Mononuclear cell (primary cell): ENCODE results near the gene GREM1. TPM values are rescaled to one million over a fixed set of nuclear protein-coding genes. Genes with fewer than 3 reads are reported as not detected.

Experiments
- H3K27me3 ChIP-seq: 2 replicates; pipeline ENCODE4 v1.6.0; 2011; ENCODE audit warnings: low read length, control low read depth; ENCODE audit not compliant: insufficient read depth
- H3K4me1 ChIP-seq: 2 replicates; pipeline ENCODE4 v1.5.1; 2011; ENCODE audit warnings: mild to moderate bottlenecking, low read length, control low read depth; ENCODE audit not compliant: insufficient read depth
- H3K4me3 ChIP-seq: 2 replicates; pipeline ENCODE4 v1.5.1; 2011; ENCODE audit warnings: mild to moderate bottlenecking, low read length, moderate library complexity
- H3K9me3 ChIP-seq: 2 replicates; pipeline ENCODE4 v1.5.1; 2011; ENCODE audit warnings: low read depth, mild to moderate bottlenecking, control low read depth, low read length
- total RNA-seq: library from RNA; depleted of rRNA; stranded (reverse); fragments of >200 nt; gene quantifications from one replicate; pipeline ENCODE4 v1.2.3, GENCODE V29; 2012

Gene GREM1
- total RNA-seq, 1 donor, result 0.10 TPM

DNA sequence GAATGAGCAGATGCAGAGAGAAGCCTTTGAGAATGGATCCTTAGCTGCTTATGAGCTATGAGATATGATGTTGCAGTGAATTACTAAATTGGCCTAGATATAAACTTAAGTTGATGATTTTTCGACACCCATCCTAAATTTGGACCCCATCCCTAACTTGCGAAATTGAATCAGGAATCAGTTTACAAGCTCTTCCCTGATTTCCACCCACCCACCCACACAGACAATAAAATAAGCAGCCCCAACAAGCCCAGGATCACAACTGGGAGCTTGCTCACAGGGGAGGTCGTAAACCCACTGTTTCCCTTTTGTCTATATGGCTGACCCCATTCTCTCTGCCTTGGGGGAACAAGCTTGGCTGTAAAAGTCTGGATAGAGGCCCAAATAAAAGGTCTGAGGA, 57.3 kb downstream of the GREM1 start:
- H3K4me1 ChIP-seq, result no peaks in the 10 kb centered on the region

DNA sequence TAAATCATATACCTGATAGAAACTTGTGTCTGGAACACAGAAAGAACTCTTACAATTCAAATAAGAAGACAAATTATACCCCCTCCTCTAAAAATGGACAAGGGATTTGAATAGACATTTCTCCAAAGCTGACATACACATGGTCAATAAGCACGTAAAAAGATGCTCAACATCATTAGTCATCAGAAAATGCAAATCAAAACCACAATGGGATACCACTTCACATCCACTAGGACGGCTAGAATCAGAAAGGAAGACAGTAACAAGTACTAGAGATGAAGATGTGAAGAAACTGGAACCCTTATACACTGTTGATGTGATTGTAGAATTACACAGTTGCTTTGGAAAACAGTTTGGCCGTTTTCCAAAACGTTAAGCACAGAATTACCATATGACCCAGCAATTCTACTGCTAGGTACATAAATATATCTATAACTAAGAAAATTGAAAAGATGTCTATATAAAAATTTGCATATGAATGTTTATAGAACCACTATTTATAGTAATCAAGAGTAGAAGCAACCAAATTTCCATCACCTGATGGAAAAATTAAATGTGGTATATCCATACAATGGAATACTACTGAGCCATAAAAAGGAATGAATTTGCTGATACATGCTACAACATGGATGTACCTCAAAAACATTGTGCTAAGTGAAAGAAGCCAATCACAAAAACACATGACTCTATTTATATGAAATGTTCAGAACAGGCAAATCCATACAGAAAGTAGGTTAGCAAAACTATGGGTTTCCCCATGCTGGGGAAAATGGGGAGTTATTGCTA, 60.8 kb downstream of the GREM1 start:
- H3K9me3 ChIP-seq, result peaks cover 15% of the 10 kb centered on the region
- no peaks in the 10 kb centered on the region for H3K27me3 ChIP-seq
- no peaks in the 10 kb centered on the region for H3K4me1 ChIP-seq
- no peak overlapping the region for H3K4me3 ChIP-seq

More for the DNA sequence above, 57.3 kb downstream of the GREM1 start:
- Histone ChIP-seq H3K27me3 (no peaks in the 10 kb centered on the region), H3K9me3 (peaks cover 15% of the 10 kb centered on the region), H3K4me3 (no peak overlapping the region)

DNA sequence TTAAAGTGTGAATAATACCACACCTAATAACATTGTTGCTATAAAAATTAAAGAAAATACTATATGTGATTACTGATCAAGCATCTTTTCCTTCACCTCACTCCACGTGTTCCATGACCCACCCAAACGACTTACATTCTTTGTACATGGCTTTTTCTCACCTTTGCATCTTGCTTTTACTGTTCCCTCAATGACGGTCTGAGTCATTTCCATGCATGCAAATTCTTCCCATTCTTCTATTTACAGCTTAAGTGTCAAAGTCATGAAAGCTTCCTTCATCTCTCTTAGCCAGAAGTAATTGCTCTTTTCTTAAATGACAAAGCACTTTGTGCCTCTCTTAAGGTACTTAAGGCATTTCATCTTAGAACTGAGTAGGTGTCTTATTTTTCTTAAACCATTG, 64.0 kb downstream of the GREM1 start:
- Histone ChIP-seq H3K9me3 (peaks cover 15% of the 10 kb centered on the region), H3K4me1 (no peaks in the 10 kb centered on the region), H3K27me3 (no peaks in the 10 kb centered on the region), H3K4me3 (no peak overlapping the region)

GRCh38 chr15:32784581-32784980, 66.8 kb downstream of the GREM1 start:
- Histone ChIP-seq H3K9me3 (peaks cover 3% of the 10 kb centered on the region), H3K4me1 (no peaks in the 10 kb centered on the region), H3K27me3 (no peaks in the 10 kb centered on the region), H3K4me3 (no peak overlapping the region)

DNA sequence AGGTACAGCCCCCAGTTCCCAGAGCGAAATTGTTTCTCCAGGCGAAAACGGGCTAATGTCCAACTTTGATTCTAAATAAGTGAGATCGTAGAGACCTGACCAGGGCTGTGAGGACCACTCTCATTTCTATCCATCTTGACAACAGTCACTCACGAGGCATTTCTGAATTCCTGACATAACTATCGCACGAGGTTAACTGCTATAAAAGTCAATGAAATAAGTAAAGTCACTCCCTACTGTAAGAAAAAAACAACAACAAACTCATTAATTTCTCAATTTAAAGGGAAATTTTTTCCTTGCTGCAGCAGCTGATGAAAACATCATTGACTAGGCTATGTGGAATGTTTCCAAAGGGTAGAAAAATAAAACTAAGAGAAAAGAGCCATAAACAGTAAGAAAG, 69.1 kb downstream of the GREM1 start:
- no peaks in the 10 kb centered on the region for H3K27me3 ChIP-seq
- H3K9me3 ChIP-seq, result no peaks in the 10 kb centered on the region
- H3K4me3 ChIP-seq, result no peak overlapping the region
- H3K4me1 ChIP-seq, result no peaks in the 10 kb centered on the region

GRCh38 chr15:32787949-32788348, 70.1 kb downstream of the GREM1 start:
- no peaks in the 10 kb centered on the region for H3K4me1 ChIP-seq

GRCh38 chr15:32790352-32790999, 72.7 kb downstream of the GREM1 start:
- no peaks in the 10 kb centered on the region for H3K27me3 ChIP-seq
- no peaks in the 10 kb centered on the region for H3K4me1 ChIP-seq
- no peak overlapping the region for H3K4me3 ChIP-seq
- no peaks in the 10 kb centered on the region for H3K9me3 ChIP-seq

More at GRCh38 chr15:32787949-32788348, 70.1 kb downstream of the GREM1 start:
- Histone ChIP-seq H3K27me3 (no peaks in the 10 kb centered on the region), H3K9me3 (no peaks in the 10 kb centered on the region), H3K4me3 (no peak overlapping the region)

DNA sequence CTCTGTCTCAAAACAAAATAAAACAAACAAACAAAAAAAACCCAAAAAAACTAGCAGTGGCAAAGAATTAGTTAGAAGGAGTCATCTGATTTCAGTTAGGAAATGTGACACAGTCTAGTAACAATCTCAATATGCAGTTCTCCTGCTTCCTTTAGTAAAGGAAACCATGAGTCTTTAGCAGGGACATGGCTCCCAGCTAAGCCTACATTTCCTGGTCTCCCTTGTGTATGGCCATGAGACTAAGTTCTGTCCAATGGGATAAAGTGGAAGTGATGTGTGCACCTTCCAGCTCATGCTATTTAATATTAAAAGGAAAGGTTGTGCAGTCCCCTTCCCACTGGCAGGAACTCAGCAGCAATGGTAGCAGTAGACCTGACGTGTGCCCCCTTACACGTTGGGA, 74.6 kb downstream of the GREM1 start:
- Histone ChIP-seq H3K27me3 (no peaks in the 10 kb centered on the region), H3K9me3 (no peaks in the 10 kb centered on the region), H3K4me1 (no peaks in the 10 kb centered on the region), H3K4me3 (no peak overlapping the region)

Other genes starting within 250 kb of the GREM1 start
- 6.1 TPM for gene GOLGA8N, start 124.5 kb upstream of the GREM1 start, total RNA-seq
- gene ARHGAP11A, start 102.5 kb upstream of the GREM1 start, total RNA-seq, result 2.0 TPM
- gene SCG5, start 76.3 kb upstream of the GREM1 start, total RNA-seq, result 0.21 TPM